Hematopoietic multipotent progenitor cell (in vitro differentiated cells): ENCODE data around the gene ARNT2. TPM values are rescaled to one million over a fixed set of nuclear protein-coding genes. Genes with fewer than 3 reads are reported as not detected.
A peak's percentile ranks its signal among the peaks of the same experiment; 100 is the strongest.

ENCODE experiments used
- DNase-seq, 3 donors: peaks; one replicate each; pipeline ENCODE4 v3.0.0-alpha.2; 2011 to 2015; ENCODE audit warnings: low read depth in 2 of 3, low spot score in 2 of 3
- total RNA-seq: library from RNA; depleted of rRNA; stranded (reverse); fragments of >200 nt; gene quantifications from one replicate; pipeline ENCODE4 v1.2.3, GENCODE V29; 2012

The ARNT2 gene
- total RNA-seq, 1 donor, result 0.54 TPM

- no peak for DNase-seq
Observed at GRCh38 chr15:80568876-80569605, 164.9 kb downstream of the ARNT2 start.

DNA sequence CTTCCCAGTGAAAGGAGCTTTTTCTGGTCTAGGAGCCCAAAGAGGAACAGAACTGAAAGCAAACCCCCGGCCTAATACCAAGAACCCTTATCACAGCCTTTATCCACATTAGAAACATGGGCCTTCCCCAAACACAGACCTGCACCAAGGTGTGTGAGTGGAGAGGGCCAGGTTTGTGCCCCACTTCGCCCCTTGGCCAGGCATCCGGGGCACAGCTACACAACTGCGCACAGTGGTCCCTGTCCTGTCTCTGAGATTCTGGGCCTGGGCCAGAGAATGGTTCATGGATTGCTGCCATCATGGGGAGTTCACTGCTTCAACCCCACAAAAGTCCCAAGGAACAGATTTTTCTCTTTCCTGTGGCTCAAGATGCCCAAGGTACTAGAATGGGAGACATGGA is 165.5 kb downstream of the ARNT2 start:
- DNase-seq, result no peak

DNA sequence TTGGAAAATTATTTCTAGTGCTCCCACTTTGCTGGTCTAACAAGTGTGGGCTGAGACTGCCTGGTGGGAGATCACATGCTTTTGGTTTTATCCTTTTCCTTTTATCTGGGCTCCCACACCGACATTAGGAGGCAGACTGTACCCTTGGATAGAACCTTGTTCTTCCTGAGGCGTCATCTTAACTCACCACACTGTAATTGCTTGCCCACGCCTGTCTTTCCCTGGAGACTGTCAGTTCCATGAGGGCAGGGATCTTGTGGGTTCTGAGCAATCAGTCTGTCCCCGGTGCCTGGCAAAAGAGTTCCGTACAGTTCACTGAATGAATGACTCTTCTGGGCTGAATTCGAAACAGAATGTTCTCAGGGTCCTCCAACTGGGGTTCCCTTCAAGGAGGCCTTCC is 166.4 kb downstream of the ARNT2 start:
- DNase-seq, result no peak

GRCh38 chr15:80572337-80572736 is 168.2 kb downstream of the ARNT2 start:
- DNase-seq, result no peak

DNA sequence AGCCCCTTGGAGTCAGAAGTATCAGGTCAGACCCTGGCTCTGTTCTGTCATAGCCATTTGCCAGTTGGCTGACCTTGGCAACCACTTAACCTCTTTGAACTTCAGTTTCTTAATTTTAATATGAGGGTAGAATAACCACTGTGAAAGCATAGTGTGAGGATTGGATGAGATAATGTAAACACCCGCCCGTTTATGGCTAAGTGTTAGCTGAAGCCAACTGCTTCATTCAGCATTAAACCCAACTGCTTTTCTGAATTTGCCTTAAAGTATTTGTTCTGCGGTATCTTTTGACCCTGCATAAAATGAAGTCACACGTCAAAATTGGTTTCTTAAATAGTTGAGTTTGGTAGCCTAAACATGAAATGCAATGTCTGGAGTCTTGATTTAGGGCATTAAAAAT is 169.4 kb downstream of the ARNT2 start:
- DNase-seq, result no peak

- no peak for DNase-seq
Observed at GRCh38 chr15:80574590-80574989, 170.4 kb downstream of the ARNT2 start.

DNA sequence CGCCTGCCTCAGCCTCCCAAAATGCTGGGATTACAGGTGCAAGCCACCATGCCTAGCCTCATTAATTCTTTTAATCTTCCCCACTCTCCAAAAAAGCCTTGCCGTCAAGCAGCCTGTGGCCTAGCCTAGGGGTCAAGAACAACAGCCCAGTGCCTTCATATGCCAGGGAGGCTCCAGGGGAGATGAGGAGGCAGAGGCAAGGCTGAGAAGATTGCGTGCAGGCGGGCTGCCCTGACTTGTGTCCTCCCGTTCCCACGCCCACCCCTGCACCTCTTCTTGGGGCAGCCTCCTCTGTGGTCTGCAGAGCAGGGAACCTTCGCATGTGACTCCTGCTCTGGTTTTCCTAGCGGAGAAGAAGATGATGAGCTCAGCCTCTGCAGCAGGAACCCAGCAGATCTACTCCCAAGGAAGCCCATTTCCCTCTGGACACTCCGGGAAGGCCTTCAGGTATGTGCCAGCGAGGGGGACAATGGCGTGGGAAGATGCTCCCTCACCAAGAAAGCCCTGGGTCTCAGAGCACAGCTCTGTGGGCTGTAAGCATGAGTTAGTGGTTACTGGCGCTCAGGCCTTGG is 172.4 kb downstream of the ARNT2 start:
- DNase-seq, result no peak

DNA sequence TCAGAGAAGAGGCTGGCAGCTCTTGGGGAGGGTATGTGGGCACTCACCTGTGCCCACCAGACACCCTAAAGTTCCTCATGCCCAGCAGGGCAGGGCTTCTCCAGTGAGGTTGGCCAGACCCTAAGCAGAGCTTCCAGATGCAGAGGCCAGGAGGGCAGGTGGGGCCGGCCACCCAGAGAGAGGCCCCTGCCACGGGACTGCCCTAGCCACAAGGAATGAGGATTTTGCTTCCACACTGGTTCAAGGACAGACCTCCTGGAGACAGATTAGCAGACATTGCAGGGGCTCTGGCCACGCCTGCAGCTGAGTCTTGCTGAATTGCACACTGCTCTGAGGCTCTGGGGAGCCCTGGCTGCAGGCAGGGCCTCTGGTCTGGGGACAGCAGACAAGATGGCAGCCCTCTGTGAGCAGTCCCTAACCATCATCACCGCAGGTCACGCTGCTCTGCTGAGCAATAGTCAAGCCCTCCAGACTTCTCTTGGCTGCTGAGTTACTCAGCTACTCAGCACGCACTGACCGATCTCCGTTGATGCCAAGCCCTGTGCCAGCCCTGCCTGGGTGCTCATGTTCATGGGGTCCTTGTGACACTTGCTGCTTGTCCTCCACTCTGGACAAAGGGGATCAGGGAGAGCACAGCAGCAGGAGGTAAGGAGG is 173.5 kb downstream of the ARNT2 start:
- DNase-seq, result no peak

DNA sequence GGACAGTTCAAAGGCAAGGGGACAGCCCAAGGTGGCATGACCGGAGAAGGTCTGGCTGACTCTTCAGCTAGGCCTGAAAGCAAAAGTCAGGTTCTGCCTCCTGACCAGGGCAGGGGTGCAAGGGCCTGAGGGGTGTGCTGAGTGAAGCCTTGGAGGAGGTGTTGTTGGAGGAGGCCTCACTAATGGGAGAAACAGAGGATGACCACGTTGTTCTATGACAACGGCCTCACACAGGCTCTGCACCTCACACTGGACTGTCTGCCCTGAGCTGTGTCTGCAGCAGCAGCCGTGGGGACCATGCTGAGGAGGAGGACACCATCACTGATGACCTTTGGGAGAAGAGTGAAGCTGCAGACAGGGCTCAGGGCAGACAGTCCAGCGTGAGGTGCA is 174.0 kb downstream of the ARNT2 start:
- DNase-seq, result no peak

DNA sequence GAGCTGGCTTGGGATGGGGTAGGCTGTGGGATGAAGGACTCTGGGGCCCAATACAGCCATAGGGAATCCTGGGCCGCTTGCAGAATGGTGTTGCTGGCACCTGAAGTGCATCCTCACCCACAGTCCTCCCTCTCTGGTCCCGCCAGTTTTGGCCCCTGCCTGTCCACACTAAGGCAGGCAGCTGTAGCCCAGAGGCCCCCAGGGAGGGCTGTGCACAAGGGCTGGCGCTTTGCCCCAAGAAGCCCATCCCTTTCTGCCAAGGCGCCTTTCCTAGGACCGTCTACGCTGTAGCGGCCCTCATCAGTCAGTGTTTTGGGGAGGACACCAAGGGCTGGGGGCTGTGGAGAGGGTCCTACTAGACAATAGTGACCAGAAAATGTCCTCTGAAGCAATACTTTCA is 174.7 kb downstream of the ARNT2 start:
- no peak for DNase-seq

DNA sequence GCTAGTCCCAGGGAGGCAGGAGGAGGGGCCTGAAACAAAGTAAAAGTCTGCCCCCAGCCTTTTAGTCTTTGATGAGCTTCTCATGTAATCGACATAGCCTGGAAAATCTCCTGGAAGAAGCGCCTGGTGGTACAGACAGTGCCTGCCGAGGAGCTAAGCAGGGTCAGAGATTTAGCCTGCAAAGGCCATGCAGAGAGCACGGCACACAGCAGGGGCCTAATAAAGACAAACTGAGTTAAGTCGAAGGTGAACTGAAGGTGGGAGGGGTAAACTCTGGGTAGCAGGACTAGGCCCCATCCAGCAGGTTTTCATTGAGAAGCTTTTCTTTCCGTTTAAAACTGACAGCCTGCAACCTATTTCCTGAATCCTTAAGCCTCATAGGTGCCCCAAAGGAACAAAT is 175.4 kb downstream of the ARNT2 start:
- no peak for DNase-seq

GRCh38 chr15:80580106-80580505 is 175.9 kb downstream of the ARNT2 start:
- DNase-seq, result peak in 2 of 3 donors; percentile 33 to 59

DNA sequence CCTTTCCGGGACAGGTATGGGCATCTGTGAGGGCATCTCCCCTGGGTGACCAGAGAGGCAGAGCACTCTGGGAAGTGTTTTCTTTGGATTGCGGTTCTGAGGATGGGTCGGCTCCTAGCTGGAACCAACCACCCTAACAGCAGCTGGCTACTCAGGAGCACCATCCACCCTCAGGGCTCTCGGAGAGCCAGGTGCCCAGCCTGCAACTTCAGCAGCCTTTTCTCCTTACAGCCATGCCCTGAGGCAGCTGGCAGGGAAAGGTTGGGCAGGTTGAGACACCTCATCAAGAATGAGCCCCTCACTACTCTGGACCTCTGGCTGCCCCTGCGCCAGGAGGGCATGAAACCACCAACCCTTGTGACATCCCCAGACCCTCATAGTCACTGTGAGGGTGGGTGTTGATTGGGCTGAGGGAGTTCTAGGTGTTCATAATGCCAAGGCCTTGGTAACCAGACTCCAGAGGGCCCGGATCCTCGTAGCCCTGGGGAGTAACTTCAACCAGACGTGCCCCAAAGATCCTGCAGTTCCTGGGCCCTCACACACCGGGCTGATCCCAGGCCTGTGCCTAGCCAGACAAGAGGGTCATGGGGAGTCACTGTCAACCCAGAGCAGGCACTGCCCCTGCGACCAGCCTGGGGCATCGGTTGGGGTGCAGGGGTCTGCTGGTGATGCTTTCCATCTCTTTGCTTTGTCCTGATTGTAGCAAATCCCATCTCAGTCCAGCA is 176.5 kb downstream of the ARNT2 start:
- DNase-seq, result no peak

GRCh38 chr15:80581976-80582375 is 177.8 kb downstream of the ARNT2 start:
- DNase-seq, result no peak

GRCh38 chr15:80582816-80583423 is 178.7 kb downstream of the ARNT2 start:
- DNase-seq, result no peak

DNA sequence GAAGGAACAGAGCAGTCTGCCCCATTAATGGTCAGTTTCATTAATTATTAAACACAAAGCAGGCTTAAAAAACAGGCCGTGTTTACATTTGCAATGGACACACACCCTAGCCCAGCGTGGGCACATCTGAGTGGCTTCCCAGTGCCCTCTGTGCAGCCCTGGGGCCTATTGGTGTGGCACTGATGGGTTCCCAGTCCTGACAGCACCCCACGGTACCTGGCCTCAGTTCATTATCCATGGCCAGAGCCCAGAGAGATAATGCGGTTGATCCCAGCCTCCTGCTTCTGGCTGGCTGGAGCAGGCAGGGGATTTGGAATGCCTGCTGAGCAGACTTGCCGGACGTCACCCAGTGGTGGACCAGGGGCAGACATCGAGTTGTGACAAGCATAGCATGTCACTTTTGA is 180.4 kb downstream of the ARNT2 start:
- DNase-seq, result no peak

GRCh38 chr15:80584973-80585525 is 180.9 kb downstream of the ARNT2 start:
- no peak for DNase-seq

DNA sequence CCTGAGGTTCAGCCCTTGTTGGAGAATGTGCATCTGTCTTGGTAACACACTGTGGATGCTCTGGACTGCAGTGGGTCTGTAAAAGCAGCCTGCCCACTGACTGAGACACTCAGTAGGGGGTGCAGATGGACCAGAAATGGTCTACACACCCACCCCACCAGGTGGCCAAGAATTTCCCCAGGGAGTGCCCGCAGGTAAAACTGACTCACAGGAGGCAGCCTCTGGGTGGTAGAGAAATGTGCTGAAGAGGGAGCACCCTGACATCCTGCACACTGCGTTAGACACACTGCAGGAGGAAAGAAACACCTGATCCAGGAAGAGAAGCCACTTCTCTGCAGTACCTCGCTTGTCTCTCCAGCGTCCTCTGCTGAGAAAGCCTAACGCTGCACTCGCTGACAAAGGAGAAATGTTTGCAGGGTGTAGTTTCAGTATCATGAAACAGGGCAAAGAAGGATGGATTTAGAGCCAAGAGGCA is 181.4 kb downstream of the ARNT2 start:
- no peak for DNase-seq

GRCh38 chr15:80586161-80586560 is 182.0 kb downstream of the ARNT2 start:
- DNase-seq, result no peak

GRCh38 chr15:80587007-80587406 is 182.8 kb downstream of the ARNT2 start:
- DNase-seq, result no peak
